Esophagus muscularis mucosa (tissue), 4 donors: Measurements from ENCODE around the gene CARD14.

Experiments used
- CTCF ChIP-seq, 3 experiments: fragments of 200-600 bp in 2 of 3; fragments of 450-650 bp in 1 of 3; sonication (generic) in 2 of 3; IDR thresholded peaks; one replicate each; pipeline ENCODE4 v1.5.1; 2017 to 2019; ENCODE audit warnings: antibody characterized with exemption in 3 of 3, mild to moderate bottlenecking in 2 of 3, moderate library complexity in 1 of 3
- EP300 ChIP-seq: sonication (generic); formaldehyde crosslinking; IDR thresholded peaks from one replicate; pipeline ENCODE4 v1.6.1; 2017; ENCODE audit warnings: antibody characterized with exemption
- POLR2A ChIP-seq: fragments of 450-650 bp; IDR thresholded peaks from one replicate; pipeline ENCODE4 v1.6.1; 2017; ENCODE audit warnings: antibody characterized with exemption, moderate library complexity, mild to moderate bottlenecking, low read depth

GRCh38 chr17:80195141-80195540 lies 25.3 kb downstream of the CARD14 start:
- TF ChIP-seq CTCF (IDR thresholded peaks at IDR 0.05), result no peak
- TF ChIP-seq EP300, result no peak
- no peak for TF ChIP-seq POLR2A
